ENCODE measurements around the gene NOS1AP.

NOS1AP gene

DNA sequence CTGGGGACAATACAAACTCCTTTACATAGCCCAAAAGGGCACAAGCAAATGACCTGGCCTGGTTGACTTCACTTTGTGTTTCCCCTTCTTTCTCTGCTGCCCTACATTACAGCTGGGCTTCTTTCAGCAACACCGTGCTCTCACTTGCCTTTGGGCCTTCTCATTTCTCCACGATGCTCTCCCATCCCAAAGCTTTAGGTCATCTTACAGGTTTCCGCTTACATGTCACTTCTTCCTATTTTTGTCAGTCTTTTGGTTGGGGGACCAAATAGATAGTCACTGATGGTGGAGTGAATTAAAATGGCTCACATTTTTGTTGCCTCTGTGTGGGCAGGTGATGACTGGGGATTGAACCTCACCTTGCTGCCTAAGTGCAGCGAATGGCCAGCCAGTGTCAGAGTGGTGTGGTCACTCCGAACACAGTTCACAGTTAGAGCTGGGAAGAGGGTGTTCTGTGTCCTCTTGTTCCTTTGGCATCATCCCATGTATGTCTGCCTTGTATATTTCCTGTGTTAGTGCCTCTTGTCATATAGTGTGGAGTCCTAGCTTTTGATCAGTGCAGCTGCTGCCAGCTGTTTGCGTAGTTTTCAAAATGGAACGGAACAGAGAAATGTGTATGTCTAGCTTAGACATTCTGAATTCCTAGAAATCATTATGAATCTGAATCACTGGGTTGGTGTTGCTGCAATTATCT lies 134.8 kb downstream of the NOS1AP start:
- Mint-ChIP-seq H3K9me3 (no peaks in the 10 kb centered on the region), H3K4me1 (no peaks in the 10 kb centered on the region)

DNA sequence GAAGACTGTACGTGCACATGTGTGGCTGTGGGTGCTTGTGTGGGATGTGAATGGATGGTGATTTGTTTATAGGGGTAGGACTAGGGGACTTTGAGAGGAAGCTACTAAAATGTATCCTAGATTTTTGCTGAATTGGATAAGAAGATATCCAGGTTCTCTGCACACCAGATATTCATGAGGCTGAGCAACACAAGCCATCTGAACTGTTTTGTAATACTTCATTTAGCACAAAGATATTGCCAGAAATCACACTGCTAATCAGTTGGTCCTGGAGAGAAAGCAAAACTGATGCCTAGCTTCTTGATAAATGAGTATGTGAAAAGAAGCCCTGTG lies 135.3 kb downstream of the NOS1AP start:
- Mint-ChIP-seq H3K4me1 (no peaks in the 10 kb centered on the region), H3K9me3 (no peaks in the 10 kb centered on the region), H3K27ac (no peak overlapping the region), H3K36me3 (ENCODE audit: low read depth) (no peaks in the 10 kb centered on the region), H3K27me3 (peaks cover 21% of the 10 kb centered on the region), H3K4me3 (no peak overlapping the region)
- ATAC-seq, result no peak
- DNase-seq, result no peak

More for the DNA sequence above, 134.8 kb downstream of the NOS1AP start:
- Mint-ChIP-seq H3K4me3 (no peak overlapping the region), H3K27ac (no peak overlapping the region), H3K36me3 (ENCODE audit: low read depth) (no peaks in the 10 kb centered on the region), H3K27me3 (peaks cover 19% of the 10 kb centered on the region)
- ATAC-seq (no peak), DNase-seq (no peak)

DNA sequence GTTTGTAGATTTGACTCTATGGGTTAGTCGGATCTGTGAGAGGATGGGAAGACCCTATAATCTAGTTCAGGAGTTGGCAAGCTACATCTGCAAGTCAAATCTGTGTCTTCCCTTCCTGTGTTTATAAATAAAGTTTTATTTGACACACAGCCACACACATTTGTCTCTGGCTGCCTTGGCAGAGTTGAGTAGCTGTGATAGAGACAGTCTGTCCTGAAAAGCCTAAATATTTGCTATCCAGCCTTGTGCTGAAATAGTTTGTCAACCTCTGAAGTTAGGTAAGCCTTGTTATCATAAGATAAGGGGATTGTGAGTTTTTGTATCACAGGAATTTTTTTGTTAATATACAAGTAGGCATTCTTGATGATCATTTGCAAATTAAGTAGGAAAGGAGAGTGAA lies 136.8 kb downstream of the NOS1AP start:
- Mint-ChIP-seq H3K9me3 (no peaks in the 10 kb centered on the region), H3K4me1 (no peaks in the 10 kb centered on the region), H3K36me3 (ENCODE audit: low read depth) (no peaks in the 10 kb centered on the region), H3K27ac (no peak overlapping the region), H3K4me3 (no peak overlapping the region), H3K27me3 (peaks cover 23% of the 10 kb centered on the region)
- no peak for ATAC-seq
- DNase-seq, result no peak

DNA sequence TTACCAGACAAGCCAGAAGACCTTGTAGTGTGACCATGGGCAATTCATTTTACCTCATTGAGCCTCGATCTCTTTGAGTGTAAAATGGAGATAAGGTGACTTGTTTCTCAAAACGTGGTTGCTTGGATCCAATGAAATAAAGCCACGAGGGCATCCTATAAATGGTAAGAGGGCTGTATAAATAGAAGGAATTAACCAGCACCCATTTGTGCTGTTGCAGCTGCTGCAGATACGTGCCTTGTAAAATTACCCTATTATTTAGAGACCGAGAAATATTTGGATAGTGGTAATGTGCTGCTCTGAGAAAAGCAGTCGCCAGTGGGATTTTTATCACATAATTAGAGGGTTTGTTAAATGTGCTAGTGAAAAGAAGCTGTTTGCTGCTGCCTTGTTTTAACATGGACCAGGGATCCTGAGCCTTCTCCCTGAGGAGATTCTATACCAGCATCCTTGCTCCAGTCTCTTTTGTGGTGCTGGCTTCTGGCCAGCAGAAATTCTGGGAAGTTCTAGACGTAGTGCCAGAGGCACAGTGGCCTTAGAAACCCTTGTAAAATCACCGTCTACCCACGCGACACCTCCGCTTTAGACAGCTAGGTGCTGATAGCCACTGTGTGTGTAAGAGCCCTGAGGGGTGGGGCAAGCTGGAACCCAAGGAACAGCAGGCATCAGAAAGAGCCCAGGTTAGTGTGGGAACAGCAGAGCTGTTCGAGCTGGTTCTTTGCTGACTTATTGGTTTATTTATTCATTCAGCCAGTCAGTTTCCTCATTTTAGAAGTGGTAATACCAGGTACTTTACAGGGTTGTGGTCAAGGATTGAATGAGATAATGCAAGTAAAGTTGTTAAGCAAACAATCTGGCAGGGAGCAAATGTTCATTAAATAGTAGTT lies 137.5 kb downstream of the NOS1AP start:
- Mint-ChIP-seq H3K27me3 (peaks cover 21% of the 10 kb centered on the region), H3K9me3 (no peaks in the 10 kb centered on the region), H3K4me1 (no peaks in the 10 kb centered on the region), H3K36me3 (ENCODE audit: low read depth) (no peaks in the 10 kb centered on the region), H3K27ac (no peak overlapping the region), H3K4me3 (no peak overlapping the region)
- DNase-seq (no peak), ATAC-seq (no peak)

DNA sequence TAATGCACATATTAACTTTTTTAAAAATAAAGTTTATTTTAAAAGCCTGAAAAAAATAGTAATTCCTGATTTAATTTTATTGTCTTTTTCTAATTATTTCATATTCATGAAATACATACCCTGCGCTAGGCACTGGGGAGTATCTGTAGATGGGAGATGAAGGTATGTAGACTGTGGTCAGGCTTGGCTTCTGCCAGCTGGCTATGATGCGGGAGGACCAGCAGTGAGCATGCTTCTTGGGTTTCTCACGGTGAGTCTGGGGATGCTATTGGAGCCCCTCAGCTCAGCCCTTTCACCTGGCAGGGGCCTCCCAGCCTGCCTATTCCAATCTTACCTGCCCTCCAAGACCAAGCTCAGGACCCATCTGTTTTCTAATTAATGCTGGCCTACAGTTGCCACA lies 138.4 kb downstream of the NOS1AP start:
- Mint-ChIP-seq H3K4me3 (no peak overlapping the region), H3K4me1 (no peaks in the 10 kb centered on the region), H3K9me3 (no peaks in the 10 kb centered on the region), H3K27ac (no peak overlapping the region), H3K36me3 (ENCODE audit: low read depth) (no peaks in the 10 kb centered on the region), H3K27me3 (peaks cover 21% of the 10 kb centered on the region)
- DNase-seq (no peak), ATAC-seq (no peak)

DNA sequence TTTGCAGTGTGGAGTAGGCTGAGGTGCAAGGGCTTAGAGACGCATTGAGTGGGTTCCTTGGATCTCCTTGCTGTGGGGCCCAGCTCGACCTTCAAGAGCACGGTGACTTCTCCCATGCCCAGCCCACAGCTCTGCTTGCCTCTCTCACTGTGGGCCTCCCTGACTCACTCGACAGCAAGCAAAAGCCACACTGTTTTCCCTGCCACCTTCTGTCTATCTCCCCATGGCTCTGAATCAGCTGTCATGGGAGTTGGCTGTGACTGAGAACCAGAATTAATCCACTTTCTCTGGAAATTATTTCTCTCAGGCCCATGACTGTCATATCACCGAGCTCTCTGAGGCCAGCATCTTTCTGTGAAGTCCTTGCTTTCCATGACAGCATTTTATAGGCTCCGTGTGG lies 140.7 kb downstream of the NOS1AP start:
- ATAC-seq, result peak; percentile 40
- no peaks in the 10 kb centered on the region for H3K36me3 Mint-ChIP-seq (ENCODE audit: low read depth)

DNA sequence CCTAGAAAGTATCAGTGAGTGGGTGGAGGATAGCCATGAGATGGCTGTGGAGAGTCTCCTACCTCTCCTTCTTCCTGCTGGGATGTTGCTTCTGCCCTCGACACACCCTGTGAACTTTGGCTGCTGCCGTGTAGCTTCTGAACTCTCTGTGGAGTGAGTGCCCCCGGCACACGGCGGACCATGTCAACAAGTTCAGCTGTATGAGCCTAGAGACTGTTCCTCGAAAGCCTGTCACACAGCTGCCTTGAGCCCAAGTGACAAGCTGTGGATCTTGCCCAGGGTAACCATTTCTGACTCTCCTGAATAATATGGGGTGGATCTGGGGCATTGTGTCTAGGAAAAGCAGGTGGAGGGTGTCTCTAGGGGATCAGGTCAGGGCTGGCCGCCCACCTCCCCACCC lies 143.2 kb downstream of the NOS1AP start:
- DNase-seq (no peak), ATAC-seq (peak; percentile 28)
- Mint-ChIP-seq H3K27ac (no peak overlapping the region), H3K36me3 (ENCODE audit: low read depth) (no peaks in the 10 kb centered on the region), H3K9me3 (no peaks in the 10 kb centered on the region), H3K4me3 (no peak overlapping the region), H3K27me3 (peaks cover 17% of the 10 kb centered on the region), H3K4me1 (no peaks in the 10 kb centered on the region)

More for the DNA sequence above, 140.7 kb downstream of the NOS1AP start:
- no peak for DNase-seq
- no peak overlapping the region for H3K27ac Mint-ChIP-seq
- no peaks in the 10 kb centered on the region for H3K4me1 Mint-ChIP-seq
- H3K9me3 Mint-ChIP-seq, result no peaks in the 10 kb centered on the region
- H3K4me3 Mint-ChIP-seq, result no peak overlapping the region
- H3K27me3 Mint-ChIP-seq, result peaks cover 16% of the 10 kb centered on the region

DNA sequence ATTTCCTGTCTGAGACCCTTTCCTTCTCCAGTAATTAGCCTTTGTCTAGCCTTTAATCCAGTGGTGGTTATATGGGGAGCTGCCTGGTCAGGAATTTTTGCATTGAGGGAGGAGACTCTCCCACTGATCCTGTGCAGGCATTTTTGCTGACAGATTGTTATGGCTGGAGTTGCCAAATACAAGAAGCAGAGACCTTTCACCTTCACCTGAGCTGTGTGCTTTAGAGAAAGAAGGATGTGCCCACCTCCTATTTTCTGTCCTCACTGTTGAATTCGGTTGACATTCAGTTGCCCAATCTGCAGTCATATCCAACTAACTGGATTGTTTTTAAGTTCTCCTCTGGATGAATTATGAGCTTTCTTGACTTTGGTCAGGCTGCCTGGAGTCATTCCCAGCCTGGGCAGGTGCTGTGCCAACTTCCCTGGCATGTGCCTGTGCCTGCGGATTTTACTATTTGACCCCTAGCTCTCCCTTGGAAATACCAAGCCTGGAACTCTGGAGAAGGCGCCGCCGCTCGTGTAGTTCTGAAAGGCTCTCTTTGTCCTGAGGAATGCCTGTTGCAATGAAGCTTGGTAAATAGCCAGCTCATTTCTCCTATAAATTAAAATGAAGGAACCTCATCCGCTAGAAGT lies 143.9 kb downstream of the NOS1AP start:
- no peak for DNase-seq
- Mint-ChIP-seq H3K27me3 (peaks cover 15% of the 10 kb centered on the region), H3K9me3 (no peaks in the 10 kb centered on the region)

DNA sequence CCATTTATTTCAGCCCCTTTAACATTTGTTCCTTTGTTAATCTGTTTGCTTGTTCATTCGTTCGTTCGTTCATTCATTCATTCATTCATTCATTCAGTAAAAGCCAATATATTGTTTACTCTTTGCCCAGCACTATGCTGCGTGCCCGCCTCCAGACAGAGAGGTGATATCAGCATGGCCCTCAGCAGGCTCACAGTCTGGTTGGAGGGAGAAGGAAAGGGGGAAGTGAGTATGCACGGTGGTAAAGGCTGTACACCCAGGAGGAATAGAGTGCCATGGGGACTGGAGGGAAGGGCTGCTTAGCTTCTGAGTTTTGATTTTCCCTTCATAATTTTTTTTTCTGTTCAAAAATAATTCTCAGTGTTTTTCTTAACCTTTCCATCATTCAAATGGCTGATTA lies 144.7 kb downstream of the NOS1AP start:
- ATAC-seq, result no peak
- DNase-seq, result no peak
- H3K4me3 Mint-ChIP-seq, result no peak overlapping the region
- H3K9me3 Mint-ChIP-seq, result no peaks in the 10 kb centered on the region
- H3K36me3 Mint-ChIP-seq (ENCODE audit: low read depth), result no peaks in the 10 kb centered on the region
- H3K27me3 Mint-ChIP-seq, result peaks cover 14% of the 10 kb centered on the region
- no peak overlapping the region for H3K27ac Mint-ChIP-seq
- no peaks in the 10 kb centered on the region for H3K4me1 Mint-ChIP-seq

More for the DNA sequence above, 143.9 kb downstream of the NOS1AP start:
- no peak for ATAC-seq
- Mint-ChIP-seq H3K4me1 (no peaks in the 10 kb centered on the region), H3K4me3 (no peak overlapping the region), H3K36me3 (ENCODE audit: low read depth) (no peaks in the 10 kb centered on the region), H3K27ac (no peak overlapping the region)

DNA sequence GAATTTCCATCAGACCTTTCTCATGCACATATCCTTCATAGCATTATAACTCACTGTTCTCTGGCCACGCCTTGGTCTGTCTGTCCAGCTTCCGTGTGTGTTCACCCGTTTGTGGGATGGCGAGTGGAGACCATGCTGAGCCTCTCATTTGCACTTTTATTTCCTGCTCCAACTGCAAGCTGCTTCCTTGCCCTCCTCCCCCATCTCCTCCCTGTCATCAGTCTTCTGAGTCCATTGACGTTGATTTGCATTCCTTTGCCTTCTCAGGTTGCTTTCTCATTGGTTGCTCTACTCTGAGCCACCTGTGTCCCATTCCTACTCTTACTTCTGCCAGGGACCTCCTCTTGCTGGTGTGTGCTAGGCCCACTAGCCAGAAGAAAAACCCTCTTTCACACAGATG lies 146.4 kb downstream of the NOS1AP start:
- no peak for DNase-seq
- ATAC-seq, result no peak
- Mint-ChIP-seq H3K4me1 (no peaks in the 10 kb centered on the region), H3K9me3 (no peaks in the 10 kb centered on the region), H3K27ac (no peak overlapping the region), H3K36me3 (ENCODE audit: low read depth) (no peaks in the 10 kb centered on the region), H3K4me3 (no peak overlapping the region), H3K27me3 (peaks cover 20% of the 10 kb centered on the region)

DNA sequence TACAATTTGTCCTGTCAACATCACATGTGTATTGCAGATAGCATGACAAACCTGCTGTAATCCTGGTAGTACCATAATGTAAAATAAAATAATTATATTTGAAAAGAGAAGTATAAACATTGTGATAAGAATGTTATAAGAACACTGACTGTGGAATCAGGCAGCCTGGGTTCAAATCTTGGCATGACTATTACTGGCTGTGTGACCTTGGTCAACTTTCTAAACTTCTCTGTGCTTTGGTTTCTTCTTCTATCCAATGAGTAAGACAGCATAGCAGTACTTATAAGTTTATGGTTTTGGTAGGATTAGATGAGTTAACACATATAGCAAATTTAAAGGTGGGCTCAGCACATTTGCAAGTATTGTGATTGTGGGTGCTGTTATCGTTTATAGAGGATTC lies 147.1 kb downstream of the NOS1AP start:
- ATAC-seq (no peak), DNase-seq (no peak)
- H3K27me3 Mint-ChIP-seq, result peaks cover 17% of the 10 kb centered on the region
- no peaks in the 10 kb centered on the region for H3K36me3 Mint-ChIP-seq (ENCODE audit: low read depth)
- no peak overlapping the region for H3K4me3 Mint-ChIP-seq
- H3K4me1 Mint-ChIP-seq, result no peaks in the 10 kb centered on the region
- H3K9me3 Mint-ChIP-seq, result no peaks in the 10 kb centered on the region
- H3K27ac Mint-ChIP-seq, result no peak overlapping the region

DNA sequence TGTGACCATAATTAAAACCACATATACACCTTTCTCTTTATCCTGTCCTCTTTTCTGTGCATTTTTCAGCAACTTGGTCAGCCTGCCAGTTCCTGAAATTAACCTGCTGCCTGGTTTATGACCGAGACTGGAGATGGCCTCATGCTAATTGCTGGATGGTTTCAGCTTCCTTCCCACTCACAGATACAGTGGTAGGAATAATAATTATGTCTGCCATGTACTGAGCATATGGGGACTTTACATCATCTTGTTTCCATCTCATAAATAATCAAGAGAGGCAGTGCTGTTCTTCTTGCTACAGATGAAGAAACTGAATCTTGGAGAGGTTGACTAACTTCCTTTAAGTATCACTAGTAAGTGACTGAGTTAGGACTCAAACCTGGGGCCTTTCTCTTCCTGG lies 148.2 kb downstream of the NOS1AP start:
- Mint-ChIP-seq H3K4me1 (no peaks in the 10 kb centered on the region), H3K36me3 (ENCODE audit: low read depth) (no peaks in the 10 kb centered on the region), H3K9me3 (no peaks in the 10 kb centered on the region), H3K27ac (no peak overlapping the region), H3K27me3 (peaks cover 19% of the 10 kb centered on the region), H3K4me3 (no peak overlapping the region)
- ATAC-seq (no peak), DNase-seq (no peak)

DNA sequence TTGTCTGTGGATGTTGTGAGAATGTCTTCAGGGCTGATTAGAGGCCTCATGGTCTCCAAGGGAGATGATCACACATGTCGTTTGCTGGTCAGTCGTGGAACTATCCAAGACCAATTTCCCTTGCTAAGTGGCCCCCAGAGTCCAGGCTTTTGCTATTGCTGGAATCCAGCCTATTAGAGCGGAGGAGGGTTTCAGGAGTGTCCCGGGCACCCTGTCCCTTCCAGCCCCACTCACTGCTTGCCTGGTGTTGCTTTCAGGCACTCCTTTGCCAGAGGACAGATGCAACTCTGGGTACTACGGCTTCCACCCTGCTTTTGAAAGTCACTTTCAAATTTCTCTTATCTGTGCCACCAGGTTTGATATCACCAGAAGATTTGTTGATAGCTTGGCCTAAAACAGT lies 149.1 kb downstream of the NOS1AP start:
- no peak for ATAC-seq
- DNase-seq, result no peak
- H3K27ac Mint-ChIP-seq, result no peak overlapping the region
- peaks cover 19% of the 10 kb centered on the region for H3K27me3 Mint-ChIP-seq
- H3K4me1 Mint-ChIP-seq, result no peaks in the 10 kb centered on the region
- no peaks in the 10 kb centered on the region for H3K9me3 Mint-ChIP-seq
- no peak overlapping the region for H3K4me3 Mint-ChIP-seq
- H3K36me3 Mint-ChIP-seq (ENCODE audit: low read depth), result no peaks in the 10 kb centered on the region

DNA sequence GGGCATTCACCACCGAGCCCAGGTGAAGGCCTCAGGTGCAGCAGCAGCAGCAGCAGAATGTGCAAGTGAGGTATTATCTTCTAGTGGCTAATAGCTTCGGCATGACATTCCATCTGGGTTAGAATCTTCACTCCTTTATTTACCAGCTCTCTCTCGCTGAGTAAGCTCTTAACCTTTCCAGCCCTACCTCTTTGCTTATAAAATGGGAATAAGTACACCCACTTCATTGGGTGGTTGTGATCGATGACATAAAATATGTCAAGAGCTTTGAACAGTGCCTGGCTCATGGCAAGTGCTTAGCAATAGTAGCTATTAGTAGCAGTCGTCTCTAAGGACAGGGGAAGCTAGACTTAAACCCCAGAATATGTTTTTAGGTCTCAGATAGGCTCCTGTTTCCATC lies 149.5 kb downstream of the NOS1AP start:
- H3K9me3 Mint-ChIP-seq, result no peaks in the 10 kb centered on the region
- ATAC-seq (no peak), DNase-seq (no peak)
- no peak overlapping the region for H3K4me3 Mint-ChIP-seq
- H3K27me3 Mint-ChIP-seq, result peaks cover 19% of the 10 kb centered on the region
- H3K4me1 Mint-ChIP-seq, result no peaks in the 10 kb centered on the region
- H3K36me3 Mint-ChIP-seq (ENCODE audit: low read depth), result no peaks in the 10 kb centered on the region
- no peak overlapping the region for H3K27ac Mint-ChIP-seq

DNA sequence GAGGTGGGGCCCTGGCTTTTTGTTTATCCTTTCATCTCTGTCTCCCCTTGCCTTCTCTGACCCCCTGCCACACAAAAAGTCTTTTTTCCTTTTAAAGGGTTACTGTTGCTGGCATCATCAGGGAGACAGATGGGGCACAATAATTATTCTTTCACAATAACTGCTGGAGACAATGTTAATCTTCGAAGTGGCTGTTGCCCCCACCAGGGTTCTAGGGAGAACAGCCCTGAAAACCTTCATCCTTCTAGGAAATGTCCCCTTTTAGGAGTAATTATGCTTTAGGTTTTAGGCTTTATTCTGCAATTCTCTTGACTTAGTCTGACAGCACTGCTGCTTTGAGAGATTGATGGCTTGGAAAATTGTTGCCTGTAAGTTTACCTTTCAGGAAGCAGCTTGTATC lies 150.0 kb downstream of the NOS1AP start:
- H3K27me3 Mint-ChIP-seq, result peaks cover 19% of the 10 kb centered on the region

More for the DNA sequence above, 150.0 kb downstream of the NOS1AP start:
- Mint-ChIP-seq H3K27ac (no peak overlapping the region), H3K4me1 (no peaks in the 10 kb centered on the region), H3K9me3 (no peaks in the 10 kb centered on the region), H3K36me3 (ENCODE audit: low read depth) (no peaks in the 10 kb centered on the region), H3K4me3 (no peak overlapping the region)
- ATAC-seq (no peak), DNase-seq (no peak)
